Hepatocyte (in vitro differentiated cells): ENCODE data around the gene PLPPR3. TPM values are rescaled to one million over a fixed set of nuclear protein-coding genes. Genes with fewer than 3 reads are reported as not detected.

Source experiments
- DNase-seq: peaks from one replicate; pipeline ENCODE4 v3.0.0-alpha.2; 2016; ENCODE audit warnings: low spot score
- H2AFZ ChIP-seq: fragments of 200-600 bp; sonication (generic); 2 replicates; pipeline ENCODE4 v1.6.0; 2016; ENCODE audit warnings: antibody characterized with exemption, mild to moderate bottlenecking
- H3K27ac ChIP-seq: fragments of 200-600 bp; sonication (generic); 2 replicates; pipeline ENCODE4 v1.5.1; 2016; ENCODE audit warnings: mild to moderate bottlenecking
- H3K27me3 ChIP-seq: fragments of 200-600 bp; sonication (generic); 2 replicates; pipeline ENCODE4 v1.6.1; 2016
- H3K36me3 ChIP-seq: fragments of 200-600 bp; sonication (generic); replicated peaks from 2 replicates; pipeline ENCODE4 v1.5.1; 2016; ENCODE audit warnings: low read depth; ENCODE audit not compliant: insufficient read depth
- H3K4me1 ChIP-seq: fragments of 200-600 bp; sonication (generic); 2 replicates; pipeline ENCODE4 v1.5.1; 2016; ENCODE audit warnings: mild to moderate bottlenecking, moderate library complexity; ENCODE audit not compliant: insufficient read depth
- H3K4me2 ChIP-seq: fragments of 200-600 bp; sonication (generic); 2 replicates; pipeline ENCODE4 v1.6.0; 2016
- H3K4me3 ChIP-seq: fragments of 200-600 bp; sonication (generic); 2 replicates; pipeline ENCODE4 v1.5.1; 2016; ENCODE audit warnings: mild to moderate bottlenecking
- H3K79me2 ChIP-seq: fragments of 200-600 bp; sonication (generic); 2 replicates; pipeline ENCODE4 v1.6.0; 2017; ENCODE audit warnings: mild to moderate bottlenecking
- H3K9me2 ChIP-seq: fragments of 200-600 bp; sonication (generic); replicated peaks from 2 replicates; pipeline ENCODE4 v1.6.0; 2017; ENCODE audit warnings: mild to moderate bottlenecking; ENCODE audit not compliant: insufficient read depth
- H3K9me3 ChIP-seq: fragments of 200-600 bp; sonication (generic); 2 replicates; pipeline ENCODE4 v1.5.1; 2016; ENCODE audit warnings: low read depth, mild to moderate bottlenecking
- H4K20me1 ChIP-seq: fragments of 200-600 bp; sonication (generic); 2 replicates; pipeline ENCODE4 v1.6.0; 2016; ENCODE audit warnings: mild to moderate bottlenecking; ENCODE audit not compliant: insufficient read depth, poor library complexity, severe bottlenecking
- EZH2 ChIP-seq: fragments of 200-600 bp; sonication (generic); IDR thresholded peaks from 2 replicates; pipeline ENCODE4 v1.6.1; 2016; ENCODE audit warnings: antibody characterized with exemption, mild to moderate bottlenecking, borderline replicate concordance
- EZH2phosphoT487 ChIP-seq: fragments of 200-600 bp; sonication (generic); IDR thresholded peaks from one replicate; pipeline ENCODE4 v1.6.1; 2018; ENCODE audit warnings: antibody characterized with exemption, mild to moderate bottlenecking, low read depth, moderate library complexity; ENCODE audit not compliant: unreplicated experiment, severe bottlenecking
- WGBS: methylation state at CpG from one replicate; pipeline ENCODE4 v1.1.6; 2016; ENCODE audit warnings: low lambda C conversion rate; ENCODE audit errors: missing lambda C conversion rate; 5-methylcytosine and 5-hydroxymethylcytosine counted together
- polyA plus RNA-seq: library from polyadenylated mRNA; unstranded; fragments of >200 nt; fragmentation: Nextera tagmentation; extraction: Ambion mirVana; gene quantifications from 2 replicates; pipeline ENCODE4 v1.2.1, GENCODE V29; 2016
- total RNA-seq: library from RNA; depleted of rRNA; stranded (reverse); fragments of >200 nt; gene quantifications from 2 replicates; pipeline ENCODE4 v1.2.3, GENCODE V29; 2014
- TF ChIP-seq, protein P1 (sequence below): fragments of 200-600 bp; sonication (generic); IDR thresholded peaks from 2 replicates; pipeline ENCODE4 v1.5.1; 2016; ENCODE audit warnings: antibody characterized with exemption, mild to moderate bottlenecking; ENCODE audit not compliant: poor library complexity

Gene PLPPR3
- total and polyA plus RNA-seq, 2 experiments from 2014 or later: 11.1 to 11.7 TPM

DNA sequence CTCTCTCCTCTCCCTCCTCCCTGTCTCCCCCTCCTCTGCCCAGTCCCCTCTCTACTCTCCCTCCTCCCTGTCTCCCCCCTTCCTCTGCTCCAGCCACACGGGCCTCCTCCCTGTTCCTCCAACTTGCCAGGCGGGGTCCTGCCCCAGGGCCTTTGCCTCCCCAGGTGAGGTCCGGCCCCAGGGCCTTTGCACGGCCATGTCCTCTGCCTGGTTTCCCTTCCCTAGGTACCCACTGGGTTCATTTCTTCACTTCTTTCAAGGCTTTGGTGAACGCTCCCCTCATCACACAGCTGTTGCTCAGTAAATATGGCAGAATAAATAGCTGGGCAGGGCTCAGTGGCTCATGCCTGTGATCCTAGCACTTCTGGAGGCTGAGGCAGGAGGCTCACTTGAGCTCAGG is 49.7 kb downstream of the PLPPR3 start:
- no peak overlapping the region for H3K4me2 ChIP-seq
- no peak for DNase-seq
- H3K27ac ChIP-seq: no peak overlapping the region
- 91% methylated on average over 5 of the region's 5 CpGs for WGBS
- H3K79me2 ChIP-seq: no peaks in the 10 kb centered on the region
- no peaks in the 10 kb centered on the region for H3K9me2 ChIP-seq
- no peak overlapping the region for H3K4me3 ChIP-seq
- no peaks in the 10 kb centered on the region for H4K20me1 ChIP-seq
- no peaks in the 10 kb centered on the region for H3K27me3 ChIP-seq
- H3K36me3 ChIP-seq: no peaks in the 10 kb centered on the region
- H2AFZ ChIP-seq: no peak overlapping the region
- peaks cover 5% of the 10 kb centered on the region for H3K4me1 ChIP-seq
- H3K9me3 ChIP-seq: no peaks in the 10 kb centered on the region
- TF ChIP-seq, protein P1, sequence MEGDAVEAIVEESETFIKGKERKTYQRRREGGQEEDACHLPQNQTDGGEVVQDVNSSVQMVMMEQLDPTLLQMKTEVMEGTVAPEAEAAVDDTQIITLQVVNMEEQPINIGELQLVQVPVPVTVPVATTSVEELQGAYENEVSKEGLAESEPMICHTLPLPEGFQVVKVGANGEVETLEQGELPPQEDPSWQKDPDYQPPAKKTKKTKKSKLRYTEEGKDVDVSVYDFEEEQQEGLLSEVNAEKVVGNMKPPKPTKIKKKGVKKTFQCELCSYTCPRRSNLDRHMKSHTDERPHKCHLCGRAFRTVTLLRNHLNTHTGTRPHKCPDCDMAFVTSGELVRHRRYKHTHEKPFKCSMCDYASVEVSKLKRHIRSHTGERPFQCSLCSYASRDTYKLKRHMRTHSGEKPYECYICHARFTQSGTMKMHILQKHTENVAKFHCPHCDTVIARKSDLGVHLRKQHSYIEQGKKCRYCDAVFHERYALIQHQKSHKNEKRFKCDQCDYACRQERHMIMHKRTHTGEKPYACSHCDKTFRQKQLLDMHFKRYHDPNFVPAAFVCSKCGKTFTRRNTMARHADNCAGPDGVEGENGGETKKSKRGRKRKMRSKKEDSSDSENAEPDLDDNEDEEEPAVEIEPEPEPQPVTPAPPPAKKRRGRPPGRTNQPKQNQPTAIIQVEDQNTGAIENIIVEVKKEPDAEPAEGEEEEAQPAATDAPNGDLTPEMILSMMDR: no peak
- no peak for TF ChIP-seq EZH2phosphoT487
- TF ChIP-seq EZH2: no peak

DNA sequence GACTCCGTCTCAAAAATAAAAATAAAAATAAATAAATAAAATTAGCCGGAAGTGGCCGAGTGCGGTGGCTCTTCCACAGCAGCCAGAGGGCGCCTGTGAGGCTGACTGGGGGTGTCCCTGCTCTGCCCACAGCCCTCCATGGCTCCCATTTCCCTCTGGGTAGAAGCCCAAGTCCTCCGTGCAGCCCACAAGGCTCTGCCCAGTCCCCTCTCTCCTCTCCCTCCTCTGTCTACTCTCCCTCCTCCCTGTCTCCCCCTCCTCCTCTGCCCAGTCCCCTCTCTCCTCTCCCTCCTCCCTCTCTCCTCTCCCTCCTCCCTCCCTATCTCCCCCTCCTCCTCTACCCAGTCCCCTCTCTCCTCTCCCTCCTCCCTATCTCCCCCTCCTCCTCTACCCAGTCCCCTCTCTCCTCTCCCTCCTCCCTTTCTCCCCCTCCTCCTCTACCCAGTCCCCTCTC is 50.4 kb downstream of the PLPPR3 start:
- H3K4me1 ChIP-seq: peaks cover 5% of the 10 kb centered on the region
- no peaks in the 10 kb centered on the region for H3K27me3 ChIP-seq
- DNase-seq: peak; percentile 47
- H3K4me2 ChIP-seq: no peak overlapping the region
- no peak overlapping the region for H3K27ac ChIP-seq
- no peak overlapping the region for H2AFZ ChIP-seq
- no peak overlapping the region for H3K4me3 ChIP-seq
- H3K9me2 ChIP-seq: no peaks in the 10 kb centered on the region
- WGBS: 57% methylated on average over 6 of the region's 6 CpGs
- TF ChIP-seq, protein P1: peak; percentile 51
- TF ChIP-seq EZH2phosphoT487 (no peak), EZH2 (no peak)
- no peaks in the 10 kb centered on the region for H4K20me1 ChIP-seq
- no peaks in the 10 kb centered on the region for H3K36me3 ChIP-seq
- H3K9me3 ChIP-seq: no peaks in the 10 kb centered on the region
- H3K79me2 ChIP-seq: no peaks in the 10 kb centered on the region

DNA sequence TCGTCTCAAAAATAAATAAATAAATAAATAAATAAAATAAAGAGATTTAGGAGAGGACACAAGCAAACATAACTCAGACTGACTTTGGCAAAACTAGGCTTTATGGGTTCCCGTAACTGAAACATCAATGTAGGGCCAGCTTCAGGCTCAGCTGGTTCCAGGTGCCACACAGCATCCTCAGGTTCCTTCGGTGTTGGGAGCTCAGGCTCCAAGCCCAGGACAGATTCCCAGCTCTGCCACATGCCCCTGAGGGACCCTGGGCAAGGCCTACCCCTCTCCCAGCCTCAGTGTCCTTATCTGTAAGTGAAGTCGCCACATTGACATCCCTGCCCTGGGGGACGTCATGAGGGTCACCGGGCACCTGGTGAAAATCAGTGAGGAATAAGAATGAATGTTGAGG is 52.1 kb downstream of the PLPPR3 start:
- Histone ChIP-seq H3K36me3 (no peaks in the 10 kb centered on the region), H3K79me2 (no peaks in the 10 kb centered on the region), H3K27me3 (no peaks in the 10 kb centered on the region), H3K4me2 (no peak overlapping the region), H3K27ac (no peak overlapping the region), H3K4me1 (peaks cover 5% of the 10 kb centered on the region), H4K20me1 (no peaks in the 10 kb centered on the region), H3K9me3 (no peaks in the 10 kb centered on the region), H3K4me3 (no peak overlapping the region), H2AFZ (no peak overlapping the region), H3K9me2 (no peaks in the 10 kb centered on the region)
- TF ChIP-seq EZH2phosphoT487 (no peak), EZH2 (no peak)
- TF ChIP-seq, protein P1: no peak
- WGBS: 86% methylated on average over 6 of the region's 6 CpGs
- peak; percentile 4 for DNase-seq

DNA sequence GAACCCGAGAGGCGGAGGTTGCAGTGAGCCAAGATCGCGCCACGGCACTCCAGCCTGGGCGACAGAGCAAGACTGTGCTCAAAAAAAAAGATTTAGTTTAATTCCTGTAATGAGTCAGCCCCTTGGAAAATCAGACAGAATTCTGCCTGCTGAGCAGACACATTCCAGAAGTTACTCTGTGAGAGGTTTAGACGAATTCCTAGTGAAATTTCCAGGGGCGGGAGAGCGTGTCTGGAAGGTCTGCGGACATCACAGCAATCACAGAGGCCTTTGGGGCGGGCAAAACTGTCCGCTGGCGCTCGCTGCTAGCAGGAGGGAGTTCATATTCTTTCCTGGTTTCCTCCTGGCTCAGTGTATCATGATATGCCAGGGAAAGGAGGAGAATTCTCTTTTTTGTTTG is 53.3 kb downstream of the PLPPR3 start:
- no peaks in the 10 kb centered on the region for H3K36me3 ChIP-seq
- H3K27me3 ChIP-seq: no peaks in the 10 kb centered on the region
- TF ChIP-seq, protein P1: no peak
- no peak for TF ChIP-seq EZH2
- no peak for TF ChIP-seq EZH2phosphoT487
- H3K9me3 ChIP-seq: no peaks in the 10 kb centered on the region
- 36% methylated on average over 14 of the region's 14 CpGs for WGBS
- no peaks in the 10 kb centered on the region for H4K20me1 ChIP-seq
- no peaks in the 10 kb centered on the region for H3K79me2 ChIP-seq
- peak overlapping the region; percentile 24 for H3K4me2 ChIP-seq
- peak overlapping the region; percentile 58 for H3K27ac ChIP-seq
- H3K9me2 ChIP-seq: no peaks in the 10 kb centered on the region
- H3K4me1 ChIP-seq: peaks cover 5% of the 10 kb centered on the region
- no peak overlapping the region for H3K4me3 ChIP-seq
- no peak overlapping the region for H2AFZ ChIP-seq
- peak; percentile 79 for DNase-seq
